IMR-90 (cell line): ENCODE results near the gene EIF3L. TPM values are rescaled to one million over a fixed set of nuclear protein-coding genes. Genes with fewer than 3 reads are reported as not detected.

ENCODE experiments used
- ATAC-seq: fragments of 200-7000 bp; cut with Tn5 transposase; 2 replicates; pipeline ENCODE4 v1.9.1; 2020; ENCODE audit warnings: low read depth, mild to moderate bottlenecking, moderate library complexity
- BruUV-seq: library from RNA; stranded (reverse); fragments of 400-500 nt; replicated peaks from 2 replicates; lab custom pipeline; 2021; lab: Mats Ljungman, UMichigan
- CTCF ChIA-PET: fragments of 300-600 bp; formaldehyde crosslinking; extraction: SDS; loops from one replicate; lab custom pipeline; 2021; ENCODE audit warnings: antibody characterized with exemption; lab: Yijun Ruan, JAX
- POLR2A ChIA-PET: fragments of 300-600 bp; sonication (Branson Sonifier 250); formaldehyde crosslinking; loops from one replicate; lab custom pipeline; 2022; ENCODE audit warnings: antibody characterized with exemption; ENCODE audit not compliant: unreplicated experiment; lab: Charles Lee
- DNase-seq: peaks from one replicate; pipeline ENCODE4 v3.0.0; 2013
- H2AFZ ChIP-seq: replicated peaks from 2 replicates; pipeline ENCODE3; 2013; ENCODE audit warnings: low read length, mild to moderate bottlenecking; ENCODE audit not compliant: poor library complexity
- H2AK5ac ChIP-seq: 2 replicates; pipeline ENCODE4 v1.6.1; 2013; ENCODE audit warnings: low read depth, low read length, inconsistent platforms
- H2AK9ac ChIP-seq: replicated peaks from 2 replicates; pipeline ENCODE3; 2013; ENCODE audit warnings: mild to moderate bottlenecking, low read depth, low read length, moderate library complexity; ENCODE audit not compliant: poor library complexity
- H2BK120ac ChIP-seq: 2 replicates; pipeline ENCODE4 v1.6.1; 2013; ENCODE audit warnings: low read depth, low read length, inconsistent platforms
- H2BK15ac ChIP-seq: 3 replicates; pipeline ENCODE4 v1.6.1; 2013; ENCODE audit warnings: low read depth, low read length, inconsistent platforms
- H2BK20ac ChIP-seq: 2 replicates; pipeline ENCODE4 v1.6.1; 2013; ENCODE audit warnings: low read depth, mild to moderate bottlenecking, inconsistent platforms, low read length, moderate library complexity
- H2BK5ac ChIP-seq: 2 replicates; pipeline ENCODE4 v1.6.1; 2013; ENCODE audit warnings: mild to moderate bottlenecking, low read depth, low read length, inconsistent platforms; ENCODE audit not compliant: poor library complexity, severe bottlenecking
- H3K14ac ChIP-seq: replicated peaks from 2 replicates; pipeline ENCODE4 v1.6.1; 2013; ENCODE audit warnings: low read depth, low read length, inconsistent platforms
- H3K18ac ChIP-seq: 2 replicates; pipeline ENCODE4 v1.6.1; 2013; ENCODE audit warnings: low read depth, low read length, control low read depth
- H3K23ac ChIP-seq: 2 replicates; pipeline ENCODE4 v1.6.1; 2013; ENCODE audit warnings: low read depth, low read length, inconsistent platforms
- H3K27ac ChIP-seq: 2 replicates; pipeline ENCODE4 v1.5.1; 2013; ENCODE audit warnings: mild to moderate bottlenecking, control low read depth, low read length; ENCODE audit not compliant: insufficient read depth
- H3K27me3 ChIP-seq: 2 replicates; pipeline ENCODE4 v1.6.1; 2013; ENCODE audit warnings: low read length; ENCODE audit not compliant: control insufficient read depth, insufficient read depth
- H3K36me3 ChIP-seq: 2 replicates; pipeline ENCODE4 v1.6.1; 2013; ENCODE audit warnings: low read length, mixed read lengths; ENCODE audit not compliant: control insufficient read depth, insufficient read depth
- H3K4ac ChIP-seq: 2 replicates; pipeline ENCODE4 v1.6.1; 2013; ENCODE audit warnings: low read depth, low read length, inconsistent platforms
- H3K4me1 ChIP-seq: 2 replicates; pipeline ENCODE4 v1.6.1; 2013; ENCODE audit warnings: low read length, mixed read lengths; ENCODE audit not compliant: control insufficient read depth, insufficient read depth
- H3K4me2 ChIP-seq: 2 replicates; pipeline ENCODE4 v1.6.1; 2013; ENCODE audit warnings: low read depth, mild to moderate bottlenecking, control low read depth, low read length, moderate library complexity
- H3K4me3 ChIP-seq: 2 replicates; pipeline ENCODE4 v1.5.1; 2013; ENCODE audit warnings: low read depth, mild to moderate bottlenecking, control low read depth, low read length, moderate library complexity; ENCODE audit not compliant: insufficient read depth
- H3K56ac ChIP-seq: 2 replicates; pipeline ENCODE4 v1.6.1; 2013; ENCODE audit warnings: low read length, inconsistent platforms; ENCODE audit not compliant: insufficient read depth; ENCODE audit errors: extremely low read depth
- H3K79me1 ChIP-seq, 2 experiments: 2 replicates each; pipeline ENCODE4 v1.6.1; 2013; ENCODE audit warnings: low read length in 2 of 2, inconsistent platforms in 1 of 2, low read depth in 1 of 2
- H3K9ac ChIP-seq: 2 replicates; pipeline ENCODE4 v1.6.1; 2013; ENCODE audit warnings: low read depth, low read length, control low read depth
- H3K9me1 ChIP-seq: 2 replicates; pipeline ENCODE4 v1.6.1; 2013; ENCODE audit warnings: low read length, inconsistent platforms; ENCODE audit not compliant: insufficient read depth
- H3K9me3 ChIP-seq: 2 replicates; pipeline ENCODE4 v1.6.1; 2013; ENCODE audit warnings: low read length; ENCODE audit not compliant: control insufficient read depth, insufficient read depth
- H4K20me1 ChIP-seq: 2 replicates; pipeline ENCODE4 v1.6.1; 2013; ENCODE audit warnings: low read length, inconsistent platforms; ENCODE audit not compliant: insufficient read depth
- H4K5ac ChIP-seq: 2 replicates; pipeline ENCODE4 v1.6.1; 2013; ENCODE audit warnings: mild to moderate bottlenecking, low read depth, low read length, control low read depth
- H4K8ac ChIP-seq, 2 experiments: 2 replicates each; pipeline ENCODE4 v1.6.1; 2013; ENCODE audit warnings: low read depth in 2 of 2, low read length in 2 of 2, control low read depth in 1 of 2, inconsistent platforms in 1 of 2
- H4K91ac ChIP-seq: 2 replicates; pipeline ENCODE4 v1.6.1; 2013; ENCODE audit warnings: low read depth, low read length, inconsistent platforms; ENCODE audit not compliant: insufficient read depth
- BHLHE40 ChIP-seq: fragments of 150-350 bp; IDR thresholded peaks from 2 replicates; pipeline ENCODE4 v1.6.1; 2016; ENCODE audit warnings: mild to moderate bottlenecking, low read depth, low read length
- CTCF ChIP-seq: conservative IDR thresholded peaks from 2 replicates; pipeline ENCODE4 v1.5.1; 2012; ENCODE audit warnings: mild to moderate bottlenecking, low read depth, low read length, improper control_type of control experiment
- ELK1 ChIP-seq: fragments of 150-350 bp; IDR thresholded peaks from 2 replicates; pipeline ENCODE4 v1.6.1; 2016; ENCODE audit warnings: low read depth, mild to moderate bottlenecking, low read length, moderate library complexity, borderline replicate concordance
- FOS ChIP-seq: fragments of 150-350 bp; IDR thresholded peaks from 2 replicates; pipeline ENCODE4 v1.6.1; 2016; ENCODE audit warnings: low read depth, low read length
- MAFK ChIP-seq: IDR thresholded peaks from 2 replicates; pipeline ENCODE4 v1.6.1; 2012; ENCODE audit warnings: low read depth, low read length, improper control_type of control experiment
- MAZ ChIP-seq: IDR thresholded peaks from 2 replicates; pipeline ENCODE4 v1.6.1; 2012; ENCODE audit warnings: low read depth, mild to moderate bottlenecking, low read length, improper control_type of control experiment, moderate library complexity, borderline replicate concordance
- NFE2L2 ChIP-seq: fragments of 150-350 bp; IDR thresholded peaks from 2 replicates; pipeline ENCODE4 v1.6.1; 2016; ENCODE audit warnings: low read depth, mild to moderate bottlenecking, low read length
- POLR2A ChIP-seq: IDR thresholded peaks from 2 replicates; pipeline ENCODE4 v1.6.1; 2012; ENCODE audit warnings: mild to moderate bottlenecking, low read depth, low read length
- RCOR1 ChIP-seq: IDR thresholded peaks from 2 replicates; pipeline ENCODE4 v1.6.1; 2012; ENCODE audit warnings: mild to moderate bottlenecking, low read length, improper control_type of control experiment; ENCODE audit not compliant: insufficient replicate concordance
- USF2 ChIP-seq: fragments of 150-350 bp; IDR thresholded peaks from 2 replicates; pipeline ENCODE4 v1.6.1; 2017; ENCODE audit warnings: mild to moderate bottlenecking, antibody characterized with exemption, low read length, low read depth
- WGBS, 2 experiments: methylation state at CpG; one replicate each; pipeline versions ENCODE4 v1.1.5 to v1.1.7; 2013; ENCODE audit warnings: missing lambda C conversion rate in 2 of 2; ENCODE audit not compliant: insufficient read length in 1 of 2; ENCODE audit errors: extremely low coverage in 2 of 2; 5-methylcytosine and 5-hydroxymethylcytosine counted together
- dilution Hi-C: fragments of 300-500 bp; cut with HindIII; formaldehyde crosslinking; loops from one replicate; pipeline ENCODE4 v1.14.3; 2018; ENCODE audit warnings: low sequenced_read_pairs; ENCODE audit not compliant: unreplicated experiment
- in situ Hi-C: fragments of 300-500 bp; cut with MboI; formaldehyde crosslinking; loops from 3 replicates; pipeline ENCODE4 v1.14.3; 2019; ENCODE audit warnings: low sequenced_read_pairs, inconsistent platforms, mixed read lengths
- intact Hi-C: fragments of 100-400 bp; cut with micrococcal nuclease; formaldehyde crosslinking; loops from 2 replicates; pipeline ENCODE4 v1.10.0; 2022
- polyA plus RNA-seq, 3 experiments: library from polyadenylated mRNA; depleted of rRNA; stranded (reverse); fragments of >200 nt; gene quantifications; 2 replicates each; pipeline ENCODE4 v1.2.3, GENCODE V29; 2012; ENCODE audit warnings: low replicate concordance in 1 of 3
- total RNA-seq: library from RNA; depleted of rRNA; stranded (reverse); fragments of >200 nt; gene quantifications from 2 replicates; pipeline ENCODE4 v1.2.3, GENCODE V29; 2012

Gene EIF3L
- total and polyA plus RNA-seq, 2 of the 4 experiments (the other 2 are of a cell fraction) = 391 to 593 TPM

GRCh38 chr22:37831472-37831871, 17.7 kb upstream of the EIF3L start:
- no peak overlapping the region for H3K27ac ChIP-seq
- no peak overlapping the region for H3K23ac ChIP-seq
- in situ Hi-C loops = no loop called here
- H4K8ac ChIP-seq = no peak overlapping the region
- H3K79me1 ChIP-seq = 0 out of 4 replicates have a peak, but pooled peaks cover 0 to 3% of the 10 kb centered on the region in 2 experiments
- WGBS, 2 experiments = 92% methylated on average over 6 of the region's 11 CpGs; no CpG with 5 or more reads in 1 of the 2 experiments
- H3K14ac ChIP-seq = no peak overlapping the region
- H3K56ac ChIP-seq = no peak overlapping the region
- H3K27me3 ChIP-seq = no peaks in the 10 kb centered on the region
- BruUV-seq = no TSS peak
- no peak for ATAC-seq
- no peak overlapping the region for H2BK5ac ChIP-seq
- H3K4me1 ChIP-seq = no peaks in the 10 kb centered on the region
- no peak overlapping the region for H2BK15ac ChIP-seq
- ChIA-PET CTCF (no interaction called here), POLR2A (no interaction called here)
- intact Hi-C loops = no loop called here
- H3K36me3 ChIP-seq = peaks cover 39% of the 10 kb centered on the region
- no peaks in the 10 kb centered on the region for H3K9me3 ChIP-seq
- no peak overlapping the region for H4K91ac ChIP-seq
- no peak overlapping the region for H3K18ac ChIP-seq
- no peak overlapping the region for H2AFZ ChIP-seq
- H2BK120ac ChIP-seq = no peak overlapping the region
- H3K9ac ChIP-seq = no peak overlapping the region
- H2AK5ac ChIP-seq = no peak overlapping the region
- no peaks in the 10 kb centered on the region for H4K20me1 ChIP-seq
- H3K4me2 ChIP-seq = no peak overlapping the region
- no peak overlapping the region for H2BK20ac ChIP-seq
- no peak overlapping the region for H3K4ac ChIP-seq
- DNase-seq = no peak
- no peak overlapping the region for H4K5ac ChIP-seq
- no peak overlapping the region for H3K4me3 ChIP-seq
- TF ChIP-seq POLR2A (no peak), BHLHE40 (no peak), MAFK (no peak), CTCF (no peak), ELK1 (no peak), FOS (no peak), USF2 (no peak), RCOR1 (no peak), NFE2L2 (no peak), MAZ (no peak)
- H2AK9ac ChIP-seq = no peak overlapping the region
- dilution Hi-C loops = no loop called here
- H3K9me1 ChIP-seq = no peaks in the 10 kb centered on the region
